Liver (tissue), 9 donors: Measurements from ENCODE around the gene DPP7. TPM values are rescaled to one million over a fixed set of nuclear protein-coding genes. Genes with fewer than 3 reads are reported as not detected.

Source experiments
- DNase-seq: peaks from one replicate; pipeline ENCODE4 v3.0.0-alpha.2; 2017; ENCODE audit warnings: low spot score
- H3K27ac ChIP-seq, 2 donors: one replicate each; pipeline ENCODE4 v1.7.0; 2013; ENCODE audit warnings: inconsistent platforms in 2 of 2, low read length in 2 of 2, control low read depth in 1 of 2, low read depth in 1 of 2, mild to moderate bottlenecking in 1 of 2
- H3K27me3 ChIP-seq, 4 donors: one replicate each; pipeline versions ENCODE4 v1.6.1 to v1.7.0; 2013; ENCODE audit warnings: low read length in 3 of 4, inconsistent platforms in 1 of 4, mild to moderate bottlenecking in 1 of 4, moderate library complexity in 1 of 4; ENCODE audit not compliant: control insufficient read depth in 4 of 4, insufficient read depth in 4 of 4
- H3K36me3 ChIP-seq, 4 donors: one replicate each; pipeline versions ENCODE4 v1.6.1 to v1.7.0; 2013; ENCODE audit warnings: low read length in 3 of 4, mild to moderate bottlenecking in 3 of 4, low read depth in 1 of 4, moderate library complexity in 1 of 4; ENCODE audit not compliant: control insufficient read depth in 4 of 4, insufficient read depth in 3 of 4
- H3K4me1 ChIP-seq, 4 donors: one replicate each; pipeline versions ENCODE4 v1.6.1 to v1.7.0; 2013; ENCODE audit warnings: low read length in 3 of 4, mild to moderate bottlenecking in 3 of 4, moderate library complexity in 1 of 4; ENCODE audit not compliant: control insufficient read depth in 4 of 4, insufficient read depth in 4 of 4
- H3K4me3 ChIP-seq, 3 donors: one replicate each; pipeline versions ENCODE4 v1.6.1 to v1.7.0; 2013; ENCODE audit warnings: low read length in 3 of 3, control low read depth in 1 of 3, low read depth in 1 of 3, mild to moderate bottlenecking in 1 of 3
- H3K9ac ChIP-seq, 2 donors: one replicate each; pipeline ENCODE4 v1.7.0; 2013; ENCODE audit warnings: low read length in 2 of 2, mild to moderate bottlenecking in 2 of 2, moderate library complexity in 2 of 2, control low read depth in 1 of 2, low read depth in 1 of 2
- H3K9me3 ChIP-seq, 4 donors: one replicate each; pipeline versions ENCODE4 v1.6.1 to v1.7.0; 2013; ENCODE audit warnings: low read length in 3 of 4; ENCODE audit not compliant: control insufficient read depth in 4 of 4
- EGR1 ChIP-seq, 2 donors: IDR thresholded peaks; 2 replicates each; pipeline ENCODE4 v1.6.1; 2016 to 2018; ENCODE audit warnings: antibody characterized with exemption in 2 of 2, low read depth in 2 of 2
- FOXA1 ChIP-seq: IDR thresholded peaks from 2 replicates; pipeline ENCODE4 v1.6.1; 2016; ENCODE audit warnings: antibody characterized with exemption
- FOXA2 ChIP-seq: IDR thresholded peaks from 2 replicates; pipeline ENCODE4 v1.6.1; 2016; ENCODE audit warnings: antibody characterized with exemption
- GABPA ChIP-seq, 2 donors: IDR thresholded peaks in 1 of 2; conservative IDR thresholded peaks in 1 of 2; 2 replicates each; pipeline ENCODE4 v1.6.1; 2016; ENCODE audit warnings: antibody characterized with exemption in 2 of 2, mild to moderate bottlenecking in 1 of 2, moderate library complexity in 1 of 2
- HNF4A ChIP-seq, 2 donors: conservative IDR thresholded peaks; 2 replicates each; pipeline ENCODE4 v1.6.1; 2016; ENCODE audit warnings: antibody characterized with exemption in 2 of 2, mild to moderate bottlenecking in 2 of 2
- HNF4G ChIP-seq: IDR thresholded peaks from 2 replicates; pipeline ENCODE4 v1.6.1; 2016; ENCODE audit warnings: antibody characterized with exemption
- JUND ChIP-seq, 2 donors: IDR thresholded peaks; 2 replicates each; pipeline ENCODE4 v1.6.1; 2016; ENCODE audit warnings: antibody characterized with exemption in 2 of 2
- NR2F2 ChIP-seq: IDR thresholded peaks from 2 replicates; pipeline ENCODE4 v1.6.1; 2016; ENCODE audit warnings: antibody characterized with exemption
- RAD21 ChIP-seq, 2 donors: IDR thresholded peaks; 2 replicates each; pipeline ENCODE4 v1.6.1; 2016; ENCODE audit warnings: antibody characterized with exemption in 2 of 2, mild to moderate bottlenecking in 2 of 2
- RXRA ChIP-seq, 2 donors: IDR thresholded peaks; 2 replicates each; pipeline ENCODE4 v1.6.1; 2017 to 2018; ENCODE audit warnings: antibody characterized with exemption in 2 of 2, mild to moderate bottlenecking in 1 of 2
- SP1 ChIP-seq: IDR thresholded peaks from 2 replicates; pipeline ENCODE4 v1.6.1; 2018; ENCODE audit warnings: antibody characterized with exemption, mild to moderate bottlenecking
- TAF1 ChIP-seq: conservative IDR thresholded peaks from 2 replicates; pipeline ENCODE4 v1.6.1; 2016; ENCODE audit warnings: antibody characterized with exemption, mild to moderate bottlenecking
- YY1 ChIP-seq: IDR thresholded peaks from 2 replicates; pipeline ENCODE4 v1.6.1; 2016; ENCODE audit warnings: antibody characterized with exemption, mild to moderate bottlenecking
- WGBS: extraction: QIAGEN DNeasy Blood & Tissue Kit; methylation state at CpG from one replicate; pipeline ENCODE4 v1.1.7; 2013; 5-methylcytosine and 5-hydroxymethylcytosine counted together
- polyA plus RNA-seq, 2 donors: library from polyadenylated mRNA; stranded (reverse) in 1 of 2; unstranded in 1 of 2; fragments of 200-250 nt in 1 of 2; fragments of >200 nt in 1 of 2; fragmentation: Nextera tagmentation in 1 of 2; extraction: Ambion mirVana in 1 of 2; gene quantifications; one replicate each; pipeline versions ENCODE4 v1.2.1 to v1.2.3, GENCODE V29; 2013 to 2015
- total RNA-seq, 2 donors: library from RNA; depleted of rRNA; stranded (reverse); fragments of >200 nt; gene quantifications; one replicate each; pipeline ENCODE4 v1.2.3, GENCODE V29; 2014
- TF ChIP-seq, protein P1 (sequence below): IDR thresholded peaks from 2 replicates; pipeline ENCODE4 v1.6.1; 2016; ENCODE audit warnings: antibody characterized with exemption
- TF ChIP-seq, protein P2 (sequence below): fragments of 150-350 bp; IDR thresholded peaks from 2 replicates; pipeline ENCODE4 v1.5.1; 2017; ENCODE audit warnings: improper control_type of control experiment, low read depth, low read length; ENCODE audit not compliant: missing input control
- TF ChIP-seq, protein P3 (sequence below): IDR thresholded peaks from 2 replicates; pipeline ENCODE4 v1.6.1; 2016; ENCODE audit warnings: antibody characterized with exemption
- TF ChIP-seq, protein P4 (sequence below): IDR thresholded peaks from 2 replicates; pipeline ENCODE4 v1.6.1; 2016; ENCODE audit warnings: antibody characterized with exemption, mild to moderate bottlenecking
- donor health status: healthy.
- donor health status: healthy.
- donor health status: healthy.
- donor health status: healthy.
- donor health status: healthy.

The DPP7 gene
- total and polyA plus RNA-seq, 4 donors: 25.0 to 71.1 (median 50.7) TPM

DNA sequence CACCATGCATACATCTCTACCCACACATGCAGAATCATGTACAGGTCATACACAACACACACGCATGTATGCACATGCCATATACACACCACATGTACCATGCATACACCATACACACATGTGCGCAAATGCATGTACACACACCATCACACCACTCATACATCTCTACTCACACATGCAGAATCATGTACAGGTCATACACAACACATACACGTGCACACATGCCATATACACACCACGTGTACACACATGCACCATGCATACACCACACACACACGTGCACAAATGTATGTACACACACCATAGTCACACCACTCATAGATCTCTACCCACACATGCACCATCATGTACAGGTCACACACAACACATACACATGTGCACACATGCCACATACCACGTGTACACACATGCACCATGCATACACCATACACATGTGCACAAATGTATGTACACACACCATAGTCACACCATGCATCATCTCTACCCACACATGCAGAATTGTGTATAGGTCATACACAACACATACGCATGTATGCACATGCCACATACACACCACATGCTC lies 38.4 kb upstream of the DPP7 start (continued):
- TF ChIP-seq, protein P1, sequence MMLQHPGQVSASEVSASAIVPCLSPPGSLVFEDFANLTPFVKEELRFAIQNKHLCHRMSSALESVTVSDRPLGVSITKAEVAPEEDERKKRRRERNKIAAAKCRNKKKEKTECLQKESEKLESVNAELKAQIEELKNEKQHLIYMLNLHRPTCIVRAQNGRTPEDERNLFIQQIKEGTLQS: no peak
- TF ChIP-seq EGR1 (IDR thresholded peaks at IDR 0.05; ENCODE audit: low read depth in 2 of 2) (no peak), FOXA2 (no peak), NR2F2 (no peak)

DNA sequence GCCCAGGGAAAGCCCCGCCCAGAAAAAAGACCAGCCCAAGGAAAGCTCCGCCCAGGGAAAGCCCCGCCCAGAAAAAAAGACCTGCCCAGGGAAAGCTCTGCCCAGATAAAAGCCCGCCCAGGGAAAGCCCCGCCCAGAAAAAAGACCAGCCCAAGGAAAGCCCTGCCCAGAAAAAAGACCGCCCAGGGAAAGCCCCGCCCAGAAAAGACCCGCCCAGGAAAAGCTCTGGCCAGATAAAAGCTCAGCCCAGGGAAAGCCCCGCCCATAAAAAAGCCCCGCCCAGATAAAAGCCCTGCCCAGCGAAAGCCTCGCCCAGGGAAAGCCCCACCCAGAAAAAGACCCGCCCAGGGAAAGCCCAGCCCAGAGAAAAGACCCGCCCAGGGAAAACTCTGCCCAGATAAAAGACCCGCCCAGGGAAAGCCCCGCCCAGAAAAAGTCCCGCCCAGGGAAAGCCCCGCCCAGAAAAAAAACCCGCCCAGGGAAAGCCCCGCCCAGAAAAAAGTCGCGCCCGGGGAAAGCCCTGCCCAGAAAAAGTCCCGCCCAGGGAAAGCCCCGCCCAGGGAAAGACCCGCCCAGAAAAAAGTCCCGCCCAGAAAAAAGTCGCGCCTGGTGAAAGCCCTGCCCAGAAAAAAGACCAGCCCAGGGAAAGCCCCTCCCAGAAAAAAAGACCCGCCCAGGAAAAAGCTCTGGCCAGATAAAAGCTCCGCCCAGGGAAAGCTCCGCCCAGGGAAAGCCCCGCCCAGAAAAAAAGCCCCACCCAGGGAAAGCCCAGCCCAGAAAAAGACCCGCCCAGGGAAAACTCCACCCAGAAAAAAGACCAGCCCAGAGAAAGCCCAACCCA lies 36.3 kb upstream of the DPP7 start:
- Histone ChIP-seq H3K36me3 (no peaks in the 10 kb centered on the region), H3K9me3 (no peaks in the 10 kb centered on the region), H3K27ac (no peak overlapping the region), H3K4me1 (no peaks in the 10 kb centered on the region), H3K9ac (no peak overlapping the region), H3K4me3 (no peak overlapping the region), H3K27me3 (peaks cover 0 to 5% (median 3%) of the 10 kb centered on the region in 4 donors)
- 29% methylated on average over 34 of the region's 34 CpGs for WGBS
- no peak for DNase-seq
- no peak for TF ChIP-seq HNF4G
- no peak for TF ChIP-seq RXRA (IDR thresholded peaks at IDR 0.05)
- no peak for TF ChIP-seq HNF4A (conservative IDR thresholded peaks at IDR 0.05)
- no peak for TF ChIP-seq FOXA2
- no peak for TF ChIP-seq TAF1
- TF ChIP-seq FOXA1: no peak
- no peak for TF ChIP-seq YY1
- TF ChIP-seq NR2F2: no peak
- TF ChIP-seq RAD21 (IDR thresholded peaks at IDR 0.05): no peak
- no peak for TF ChIP-seq GABPA (IDR thresholded peaks at IDR 0.05 in 1 of 2, conservative IDR thresholded peaks at IDR 0.05 in 1 of 2)
- no peak for TF ChIP-seq EGR1 (IDR thresholded peaks at IDR 0.05; ENCODE audit: low read depth in 2 of 2)
- TF ChIP-seq, protein P2, sequence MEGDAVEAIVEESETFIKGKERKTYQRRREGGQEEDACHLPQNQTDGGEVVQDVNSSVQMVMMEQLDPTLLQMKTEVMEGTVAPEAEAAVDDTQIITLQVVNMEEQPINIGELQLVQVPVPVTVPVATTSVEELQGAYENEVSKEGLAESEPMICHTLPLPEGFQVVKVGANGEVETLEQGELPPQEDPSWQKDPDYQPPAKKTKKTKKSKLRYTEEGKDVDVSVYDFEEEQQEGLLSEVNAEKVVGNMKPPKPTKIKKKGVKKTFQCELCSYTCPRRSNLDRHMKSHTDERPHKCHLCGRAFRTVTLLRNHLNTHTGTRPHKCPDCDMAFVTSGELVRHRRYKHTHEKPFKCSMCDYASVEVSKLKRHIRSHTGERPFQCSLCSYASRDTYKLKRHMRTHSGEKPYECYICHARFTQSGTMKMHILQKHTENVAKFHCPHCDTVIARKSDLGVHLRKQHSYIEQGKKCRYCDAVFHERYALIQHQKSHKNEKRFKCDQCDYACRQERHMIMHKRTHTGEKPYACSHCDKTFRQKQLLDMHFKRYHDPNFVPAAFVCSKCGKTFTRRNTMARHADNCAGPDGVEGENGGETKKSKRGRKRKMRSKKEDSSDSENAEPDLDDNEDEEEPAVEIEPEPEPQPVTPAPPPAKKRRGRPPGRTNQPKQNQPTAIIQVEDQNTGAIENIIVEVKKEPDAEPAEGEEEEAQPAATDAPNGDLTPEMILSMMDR: no peak

DNA sequence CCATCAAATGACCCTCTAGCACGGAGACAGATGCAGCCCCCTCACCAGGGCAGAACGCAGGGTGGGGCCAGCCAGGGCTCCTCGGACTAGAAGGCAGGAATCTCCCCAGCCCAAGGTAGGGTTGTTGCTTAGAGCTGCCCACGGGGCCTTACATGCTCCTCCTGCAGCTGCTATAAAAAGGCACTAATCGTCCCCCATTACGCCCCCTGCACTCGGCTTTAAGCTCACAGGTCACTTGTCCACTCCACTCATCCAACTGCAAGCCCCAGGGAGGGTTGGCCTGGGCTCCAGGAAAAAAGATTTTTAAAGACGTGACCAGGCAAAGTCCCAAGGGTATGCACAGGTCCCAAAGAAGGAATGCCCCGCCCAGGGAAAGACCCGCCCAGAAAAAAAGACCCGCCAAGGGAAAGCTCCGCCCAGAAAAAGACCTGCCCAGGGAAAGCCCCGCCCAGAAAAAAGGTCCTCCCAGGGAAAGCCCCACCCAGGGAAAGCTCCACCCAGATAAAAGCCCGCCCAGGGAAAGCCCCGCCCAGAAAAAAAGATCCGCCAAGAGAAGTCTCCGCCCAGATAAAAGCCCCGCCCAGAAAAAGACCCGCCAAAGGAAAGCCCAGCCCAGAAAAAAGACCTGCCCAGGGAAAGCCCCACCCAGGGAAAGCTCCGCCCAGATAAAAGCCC lies 35.5 kb upstream of the DPP7 start:
- Histone ChIP-seq H3K27ac (no peak overlapping the region), H3K36me3 (no peaks in the 10 kb centered on the region), H3K4me1 (no peaks in the 10 kb centered on the region), H3K9me3 (no peaks in the 10 kb centered on the region), H3K4me3 (no peak overlapping the region), H3K9ac (no peak overlapping the region), H3K27me3 (peaks cover 0 to 5% (median 3%) of the 10 kb centered on the region in 4 donors)
- no peak for DNase-seq
- WGBS: 56% methylated on average over 20 of the region's 20 CpGs
- TF ChIP-seq YY1: no peak
- no peak for TF ChIP-seq SP1
- TF ChIP-seq FOXA1: no peak
- TF ChIP-seq EGR1 (IDR thresholded peaks at IDR 0.05; ENCODE audit: low read depth in 2 of 2): no peak
- no peak for TF ChIP-seq FOXA2
- TF ChIP-seq, protein P1: no peak
- TF ChIP-seq, protein P3, sequence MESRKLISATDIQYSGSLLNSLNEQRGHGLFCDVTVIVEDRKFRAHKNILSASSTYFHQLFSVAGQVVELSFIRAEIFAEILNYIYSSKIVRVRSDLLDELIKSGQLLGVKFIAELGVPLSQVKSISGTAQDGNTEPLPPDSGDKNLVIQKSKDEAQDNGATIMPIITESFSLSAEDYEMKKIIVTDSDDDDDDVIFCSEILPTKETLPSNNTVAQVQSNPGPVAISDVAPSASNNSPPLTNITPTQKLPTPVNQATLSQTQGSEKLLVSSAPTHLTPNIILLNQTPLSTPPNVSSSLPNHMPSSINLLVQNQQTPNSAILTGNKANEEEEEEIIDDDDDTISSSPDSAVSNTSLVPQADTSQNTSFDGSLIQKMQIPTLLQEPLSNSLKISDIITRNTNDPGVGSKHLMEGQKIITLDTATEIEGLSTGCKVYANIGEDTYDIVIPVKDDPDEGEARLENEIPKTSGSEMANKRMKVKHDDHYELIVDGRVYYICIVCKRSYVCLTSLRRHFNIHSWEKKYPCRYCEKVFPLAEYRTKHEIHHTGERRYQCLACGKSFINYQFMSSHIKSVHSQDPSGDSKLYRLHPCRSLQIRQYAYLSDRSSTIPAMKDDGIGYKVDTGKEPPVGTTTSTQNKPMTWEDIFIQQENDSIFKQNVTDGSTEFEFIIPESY: no peak
- TF ChIP-seq RAD21 (IDR thresholded peaks at IDR 0.05): no peak
- TF ChIP-seq, protein P2: no peak
- no peak for TF ChIP-seq HNF4G
- TF ChIP-seq NR2F2: no peak
- TF ChIP-seq, protein P4, sequence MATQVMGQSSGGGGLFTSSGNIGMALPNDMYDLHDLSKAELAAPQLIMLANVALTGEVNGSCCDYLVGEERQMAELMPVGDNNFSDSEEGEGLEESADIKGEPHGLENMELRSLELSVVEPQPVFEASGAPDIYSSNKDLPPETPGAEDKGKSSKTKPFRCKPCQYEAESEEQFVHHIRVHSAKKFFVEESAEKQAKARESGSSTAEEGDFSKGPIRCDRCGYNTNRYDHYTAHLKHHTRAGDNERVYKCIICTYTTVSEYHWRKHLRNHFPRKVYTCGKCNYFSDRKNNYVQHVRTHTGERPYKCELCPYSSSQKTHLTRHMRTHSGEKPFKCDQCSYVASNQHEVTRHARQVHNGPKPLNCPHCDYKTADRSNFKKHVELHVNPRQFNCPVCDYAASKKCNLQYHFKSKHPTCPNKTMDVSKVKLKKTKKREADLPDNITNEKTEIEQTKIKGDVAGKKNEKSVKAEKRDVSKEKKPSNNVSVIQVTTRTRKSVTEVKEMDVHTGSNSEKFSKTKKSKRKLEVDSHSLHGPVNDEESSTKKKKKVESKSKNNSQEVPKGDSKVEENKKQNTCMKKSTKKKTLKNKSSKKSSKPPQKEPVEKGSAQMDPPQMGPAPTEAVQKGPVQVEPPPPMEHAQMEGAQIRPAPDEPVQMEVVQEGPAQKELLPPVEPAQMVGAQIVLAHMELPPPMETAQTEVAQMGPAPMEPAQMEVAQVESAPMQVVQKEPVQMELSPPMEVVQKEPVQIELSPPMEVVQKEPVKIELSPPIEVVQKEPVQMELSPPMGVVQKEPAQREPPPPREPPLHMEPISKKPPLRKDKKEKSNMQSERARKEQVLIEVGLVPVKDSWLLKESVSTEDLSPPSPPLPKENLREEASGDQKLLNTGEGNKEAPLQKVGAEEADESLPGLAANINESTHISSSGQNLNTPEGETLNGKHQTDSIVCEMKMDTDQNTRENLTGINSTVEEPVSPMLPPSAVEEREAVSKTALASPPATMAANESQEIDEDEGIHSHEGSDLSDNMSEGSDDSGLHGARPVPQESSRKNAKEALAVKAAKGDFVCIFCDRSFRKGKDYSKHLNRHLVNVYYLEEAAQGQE: no peak
- no peak for TF ChIP-seq JUND (IDR thresholded peaks at IDR 0.05)
- no peak for TF ChIP-seq TAF1
